Stimulated activated naive CD8-positive, alpha-beta T cell treated with anti-CD3 and anti-CD28 coated beads, Interleukin-15, amount 100 ng/mL, for 72 hours (primary cell): Measurements from ENCODE around the gene PTGDR2.

Experiments used
- ATAC-seq: fragments of 150-1000 bp; cut with Tn5 transposase; 2 replicates; pipeline ENCODE4 v1.10.0; 2021; ENCODE audit warnings: mild to moderate bottlenecking, moderate library complexity
- DNase-seq, 2 donors: peaks; one replicate each; pipeline ENCODE4 v3.0.0; 2021 to 2022
- H3K27ac Mint-ChIP-seq, 2 donors: one replicate each; pipeline ENCODE4 v1.8.0; 2022; ENCODE audit warnings: mild to moderate bottlenecking in 2 of 2, mixed read lengths in 2 of 2, moderate library complexity in 2 of 2
- H3K27me3 Mint-ChIP-seq: one replicate; pipeline ENCODE4 v1.8.0; 2022; ENCODE audit warnings: mixed read lengths
- H3K4me1 Mint-ChIP-seq: one replicate; pipeline ENCODE4 v1.8.0; 2022; ENCODE audit warnings: mild to moderate bottlenecking, mixed read lengths
- H3K4me3 Mint-ChIP-seq, 2 donors: one replicate each; pipeline ENCODE4 v1.8.0; 2022; ENCODE audit warnings: mild to moderate bottlenecking in 2 of 2, mixed read lengths in 2 of 2, moderate library complexity in 1 of 2
- H3K9me3 Mint-ChIP-seq, 2 donors: one replicate each; pipeline ENCODE4 v1.8.0; 2022; ENCODE audit warnings: mixed read lengths in 2 of 2

Gene PTGDR2

DNA sequence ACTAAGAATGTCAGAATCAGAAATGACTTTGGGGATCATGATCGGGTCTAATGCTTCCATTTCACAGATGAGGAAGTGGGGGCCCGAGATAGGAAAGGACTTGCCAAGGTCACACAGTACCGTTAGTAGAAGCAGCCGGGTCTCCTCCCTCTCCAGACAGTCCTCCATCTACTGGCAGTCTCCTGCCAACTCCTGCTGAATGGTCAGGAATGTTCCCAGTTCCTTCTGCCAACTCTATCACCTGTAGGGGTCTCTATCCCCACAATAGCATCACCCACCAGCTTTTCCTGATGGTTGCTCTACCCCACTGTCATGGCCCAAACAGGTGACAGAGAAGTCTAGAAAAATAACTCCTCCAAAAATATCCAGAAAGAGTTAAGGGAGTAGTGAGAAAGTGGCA, 37.7 kb downstream of the PTGDR2 start:
- H3K4me3 Mint-ChIP-seq: no peak overlapping the region
- no peak overlapping the region for H3K27ac Mint-ChIP-seq
- no peaks in the 10 kb centered on the region for H3K9me3 Mint-ChIP-seq
- DNase-seq: no peak
- ATAC-seq: no peak
- H3K27me3 Mint-ChIP-seq: no peaks in the 10 kb centered on the region
- H3K4me1 Mint-ChIP-seq: peaks cover 6% of the 10 kb centered on the region

DNA sequence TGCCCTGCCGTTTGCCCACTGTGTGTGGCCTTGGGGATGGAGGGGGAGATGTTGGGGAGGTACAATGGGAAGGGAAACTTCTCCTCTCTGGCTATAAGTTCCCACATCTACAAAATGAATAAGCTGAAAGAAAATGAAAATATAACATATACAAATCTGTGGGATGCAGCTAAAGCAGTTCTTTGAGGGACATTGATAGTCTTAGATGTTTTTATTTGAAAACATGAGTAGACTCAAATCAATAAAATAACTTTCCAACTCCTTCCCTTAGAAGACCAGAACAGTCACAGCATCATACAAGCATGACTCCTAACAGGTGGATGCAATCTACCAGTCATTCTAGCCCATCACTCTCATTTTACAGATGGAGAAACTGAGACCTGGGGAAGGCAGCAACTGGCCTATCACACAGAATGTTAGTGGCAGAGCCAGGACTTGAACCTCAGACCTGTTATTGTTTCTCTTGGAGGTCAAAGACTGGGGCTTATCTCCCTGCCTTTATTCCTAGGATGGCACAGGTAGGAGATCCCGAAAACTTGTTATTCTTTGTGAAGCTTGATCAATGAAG, 39.1 kb downstream of the PTGDR2 start:
- DNase-seq: no peak
- Mint-ChIP-seq H3K9me3 (no peaks in the 10 kb centered on the region), H3K27ac (no peak overlapping the region), H3K4me1 (peaks cover under 1% of the 10 kb centered on the region), H3K4me3 (no peak overlapping the region), H3K27me3 (no peaks in the 10 kb centered on the region)
- ATAC-seq: no peak

DNA sequence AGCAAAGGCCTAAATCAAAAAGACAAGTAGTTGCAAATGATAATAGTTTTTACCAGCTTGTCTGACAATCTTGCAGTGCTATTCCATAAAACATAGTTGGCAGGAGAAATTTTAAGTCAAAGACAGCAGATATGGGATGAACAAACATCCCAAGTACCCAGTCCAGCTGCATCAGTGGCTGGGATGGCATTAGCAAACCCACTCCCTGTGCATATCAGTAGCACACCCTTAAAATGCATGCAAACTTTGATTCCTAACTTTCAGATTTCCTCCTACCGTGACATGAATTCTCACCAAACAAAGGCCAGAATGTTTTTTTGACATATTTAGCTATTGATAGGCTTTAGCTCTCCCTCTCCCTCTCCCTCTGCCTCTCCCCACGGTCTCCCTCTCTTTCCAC, 41.6 kb downstream of the PTGDR2 start:
- DNase-seq (no peak), ATAC-seq (no peak)
- Mint-ChIP-seq H3K27ac (no peak overlapping the region), H3K4me1 (peaks cover 6% of the 10 kb centered on the region), H3K9me3 (no peaks in the 10 kb centered on the region), H3K27me3 (peaks cover 11% of the 10 kb centered on the region), H3K4me3 (no peak overlapping the region)

DNA sequence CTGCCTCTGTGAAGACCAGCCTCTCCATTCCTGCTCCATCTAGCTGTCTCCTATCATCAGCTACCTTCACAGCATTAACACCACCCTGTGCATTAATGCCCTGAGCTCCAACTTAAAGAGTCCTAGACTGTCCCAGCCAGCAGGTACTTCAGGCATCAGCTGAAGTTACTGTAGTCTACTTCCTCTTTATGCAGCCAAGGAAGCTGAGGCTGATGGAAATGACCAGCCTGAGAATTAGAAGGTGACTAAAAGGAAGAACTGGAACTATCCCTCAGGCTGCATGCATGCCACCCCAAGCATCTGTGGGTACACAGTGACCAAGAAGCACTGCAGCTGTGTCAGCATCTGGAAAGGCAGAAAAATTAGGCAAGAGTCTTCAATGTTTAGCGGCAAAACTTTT, 42.4 kb downstream of the PTGDR2 start:
- H3K27ac Mint-ChIP-seq: no peak overlapping the region
- peaks cover 11% of the 10 kb centered on the region for H3K27me3 Mint-ChIP-seq
- no peak for DNase-seq
- ATAC-seq: no peak
- H3K4me1 Mint-ChIP-seq: peaks cover 6% of the 10 kb centered on the region
- H3K4me3 Mint-ChIP-seq: no peak overlapping the region
- H3K9me3 Mint-ChIP-seq: no peaks in the 10 kb centered on the region

DNA sequence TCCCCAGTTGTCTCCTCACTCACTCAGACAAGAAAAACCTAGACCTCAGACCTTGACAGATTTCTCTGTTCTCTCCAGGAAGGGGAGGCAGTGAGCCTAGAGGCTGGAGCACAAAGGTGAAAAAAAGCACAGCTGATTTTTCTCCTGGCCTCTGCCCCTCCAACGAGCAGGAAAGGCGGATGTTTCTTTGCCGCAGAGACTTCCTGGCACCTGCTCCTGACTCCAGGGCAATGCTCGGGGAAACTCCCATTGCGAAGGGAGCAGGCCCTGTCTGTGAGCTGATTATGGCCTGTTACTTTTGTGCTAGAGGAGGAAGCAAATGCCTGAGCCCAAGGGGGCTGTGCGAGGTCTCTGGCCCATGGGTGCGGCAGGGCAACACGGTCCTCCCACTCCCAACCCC, 45.2 kb downstream of the PTGDR2 start:
- H3K27me3 Mint-ChIP-seq: peaks cover 11% of the 10 kb centered on the region
- H3K4me1 Mint-ChIP-seq: peaks cover 6% of the 10 kb centered on the region
- DNase-seq (no peak), ATAC-seq (no peak)
- no peak overlapping the region for H3K27ac Mint-ChIP-seq
- H3K4me3 Mint-ChIP-seq: no peak overlapping the region
- no peaks in the 10 kb centered on the region for H3K9me3 Mint-ChIP-seq

DNA sequence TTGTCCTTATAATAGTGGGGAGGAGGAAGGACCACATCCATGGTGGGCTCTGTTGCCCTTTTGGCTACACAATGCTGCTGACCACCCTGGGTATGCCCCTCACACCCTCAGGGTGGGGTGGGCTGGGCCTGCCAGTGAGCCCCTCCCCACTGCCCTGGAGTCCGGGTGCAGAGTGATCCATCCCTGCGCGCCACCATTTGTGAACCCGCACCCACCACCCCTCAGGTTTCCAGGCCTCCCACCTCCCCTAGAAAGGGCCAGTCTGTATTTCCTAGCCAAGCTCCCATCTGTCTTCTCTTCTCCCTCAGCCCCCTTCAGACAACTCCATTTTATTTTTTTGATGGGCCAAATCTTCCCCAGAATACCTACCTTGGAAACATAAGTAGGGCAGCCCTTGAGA, 45.6 kb downstream of the PTGDR2 start:
- H3K27me3 Mint-ChIP-seq: peaks cover 11% of the 10 kb centered on the region
- H3K4me1 Mint-ChIP-seq: peaks cover 6% of the 10 kb centered on the region
- H3K27ac Mint-ChIP-seq: no peak overlapping the region
- no peak overlapping the region for H3K4me3 Mint-ChIP-seq
- DNase-seq (no peak), ATAC-seq (no peak)
- no peaks in the 10 kb centered on the region for H3K9me3 Mint-ChIP-seq

DNA sequence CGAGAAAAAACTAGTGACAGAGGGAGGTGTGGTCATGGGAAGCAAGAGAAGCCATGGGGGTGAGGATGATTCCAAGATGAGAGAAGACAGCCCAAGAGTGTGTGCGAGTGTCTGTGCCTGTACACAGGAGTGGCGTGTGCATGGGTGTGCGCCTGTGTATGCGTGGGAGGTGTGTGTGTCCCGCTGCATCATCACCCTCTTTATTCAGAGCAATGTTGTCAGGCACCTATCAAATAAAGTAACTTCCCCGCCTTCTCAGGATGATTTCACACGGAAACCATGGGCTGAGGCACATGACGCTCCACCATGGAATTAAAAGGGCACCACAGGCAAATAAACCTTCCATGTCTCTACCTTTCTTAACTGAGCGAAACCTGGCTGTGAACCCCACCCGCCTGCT, 46.1 kb downstream of the PTGDR2 start:
- ATAC-seq (no peak), DNase-seq (no peak)
- H3K9me3 Mint-ChIP-seq: no peaks in the 10 kb centered on the region
- peaks cover 6% of the 10 kb centered on the region for H3K4me1 Mint-ChIP-seq
- H3K27me3 Mint-ChIP-seq: peaks cover 11% of the 10 kb centered on the region
- no peak overlapping the region for H3K4me3 Mint-ChIP-seq
- H3K27ac Mint-ChIP-seq: peak overlapping the region in 1 of 2 donors; percentile 1

DNA sequence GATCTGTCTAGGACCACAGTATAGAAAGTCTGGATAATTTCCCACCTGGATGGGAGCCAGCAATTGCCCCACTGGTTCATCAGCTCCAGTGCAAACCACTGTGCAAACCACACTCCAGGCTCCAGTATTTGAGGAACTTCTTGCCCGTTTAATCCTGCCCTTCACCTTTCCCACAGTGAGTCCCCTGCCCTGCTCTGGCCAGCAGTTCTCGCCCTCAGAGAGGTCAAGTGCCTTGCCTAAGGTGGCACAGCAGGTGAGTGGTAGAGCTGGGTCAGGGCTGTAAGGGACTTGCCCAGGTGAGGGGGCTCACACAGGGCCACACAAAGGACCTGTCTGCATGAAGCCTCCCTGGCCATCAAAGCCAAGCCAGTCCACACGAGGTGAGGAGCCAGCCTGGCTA, 46.5 kb downstream of the PTGDR2 start:
- Mint-ChIP-seq H3K9me3 (no peaks in the 10 kb centered on the region), H3K27me3 (peaks cover 11% of the 10 kb centered on the region), H3K4me3 (no peak overlapping the region), H3K4me1 (peaks cover 6% of the 10 kb centered on the region), H3K27ac (peak overlapping the region in 1 of 2 donors; percentile 29)
- no peak for ATAC-seq
- no peak for DNase-seq

DNA sequence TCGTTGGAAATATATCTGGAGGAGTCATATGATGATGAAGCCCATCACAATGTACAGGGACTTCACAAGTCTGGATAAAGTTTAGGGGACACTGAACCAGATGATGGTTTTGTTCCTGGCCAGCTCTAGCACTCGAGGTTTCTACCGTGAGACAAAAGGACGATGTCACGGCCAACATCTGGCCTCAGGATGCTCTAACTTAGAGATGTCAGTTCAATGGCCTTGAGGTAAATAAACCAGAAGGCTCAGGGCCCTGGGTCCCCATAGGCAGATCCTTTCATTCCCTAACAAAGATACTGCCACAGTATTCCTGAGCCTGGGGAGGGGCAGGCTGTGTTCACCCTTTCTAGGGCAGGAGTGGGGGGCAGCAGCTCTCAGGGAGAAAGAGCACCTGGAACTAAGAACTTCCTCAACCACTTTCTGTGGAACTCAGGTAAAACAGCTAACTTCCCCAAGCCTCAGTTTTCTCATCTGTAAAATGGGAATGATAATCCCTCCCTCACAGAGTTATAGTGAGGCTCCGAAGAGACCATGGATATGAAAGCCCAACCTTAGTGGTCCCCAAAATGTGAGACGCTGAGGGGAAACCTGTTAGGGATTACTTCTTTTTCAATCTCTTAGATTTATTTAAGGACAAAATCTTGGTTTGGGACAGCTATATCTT, 52.3 kb downstream of the PTGDR2 start:
- H3K9me3 Mint-ChIP-seq: no peaks in the 10 kb centered on the region
- DNase-seq (no peak), ATAC-seq (no peak)
- peaks cover 31% of the 10 kb centered on the region for H3K27me3 Mint-ChIP-seq
- H3K27ac Mint-ChIP-seq: no peak overlapping the region
- no peaks in the 10 kb centered on the region for H3K4me1 Mint-ChIP-seq
- no peak overlapping the region for H3K4me3 Mint-ChIP-seq

DNA sequence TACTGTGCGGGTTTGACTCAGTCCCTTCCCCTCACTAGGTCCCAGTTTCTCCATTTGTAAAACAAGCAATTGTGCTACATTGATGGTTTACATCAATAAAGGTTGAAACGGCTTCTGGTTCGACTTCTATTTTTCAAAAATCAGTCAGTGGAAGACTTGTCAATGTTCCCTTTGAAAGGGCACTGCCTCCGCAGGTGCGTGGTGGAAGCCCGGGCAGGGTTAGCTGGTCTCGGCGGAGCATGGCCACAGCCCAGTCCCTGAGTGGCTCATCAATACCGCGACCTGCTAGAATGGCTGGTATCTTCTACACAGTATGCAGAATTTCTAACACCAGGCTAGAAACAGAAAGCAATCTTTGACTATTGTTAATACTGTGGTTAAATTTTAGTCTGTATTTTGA, 54.6 kb downstream of the PTGDR2 start:
- H3K27me3 Mint-ChIP-seq: peaks cover 32% of the 10 kb centered on the region
- no peak overlapping the region for H3K27ac Mint-ChIP-seq
- H3K4me3 Mint-ChIP-seq: no peak overlapping the region
- no peaks in the 10 kb centered on the region for H3K4me1 Mint-ChIP-seq
- ATAC-seq (no peak), DNase-seq (no peak)
- H3K9me3 Mint-ChIP-seq: no peaks in the 10 kb centered on the region
